ENCODE data around the gene IQSEC1.
"Not testable (repeated sequence)": the region's sequence is repeated elsewhere in the genome, so short reads cannot be mapped to it uniquely, and the experiment has no call there.

Gene IQSEC1

DNA sequence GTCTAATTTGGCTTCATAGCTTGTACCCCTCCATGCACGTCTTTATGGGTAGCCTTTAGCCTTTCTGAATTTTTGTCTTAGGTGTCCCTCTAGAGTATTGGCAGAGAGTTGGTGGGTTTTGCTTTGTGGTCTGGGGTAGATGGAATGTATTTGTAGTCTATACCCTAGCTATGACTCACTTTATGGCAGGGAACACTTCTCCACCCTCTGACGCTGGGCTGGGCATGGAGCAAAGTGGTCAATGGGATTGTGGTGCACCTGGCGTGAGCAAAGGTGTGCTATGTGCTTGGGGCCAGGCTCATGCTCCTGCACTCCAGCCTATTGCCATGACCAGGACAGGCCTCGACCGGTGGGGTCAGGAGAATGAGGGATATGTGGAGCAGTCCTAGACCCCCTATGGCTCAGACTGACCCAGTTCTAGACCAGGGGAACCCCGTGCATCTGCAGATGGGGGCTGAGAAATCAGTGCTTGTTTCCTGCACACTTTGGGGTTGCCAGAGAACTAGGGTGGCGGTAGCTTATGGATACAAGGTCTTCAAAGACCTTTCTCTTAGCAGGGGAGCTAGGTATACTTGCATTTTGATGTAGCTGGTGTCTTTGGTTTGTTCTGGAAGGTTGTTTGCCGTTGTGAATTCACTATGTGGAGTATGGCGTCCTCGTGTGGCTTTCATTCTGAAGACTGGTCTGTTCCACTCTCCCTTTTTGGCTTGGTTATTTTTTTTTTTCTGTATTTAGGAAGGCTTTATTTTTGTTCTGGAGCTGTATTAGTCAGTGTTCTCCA lies 182.4 kb downstream of the IQSEC1 start:
- TF ChIP-seq POLR2A (IDR thresholded peaks at IDR 0.05; ENCODE audit: low read depth, low read length) = no peak
- DNase-seq (ENCODE audit: insufficient read length, low spot score) = no peak
- FAIRE-seq = no peak

DNA sequence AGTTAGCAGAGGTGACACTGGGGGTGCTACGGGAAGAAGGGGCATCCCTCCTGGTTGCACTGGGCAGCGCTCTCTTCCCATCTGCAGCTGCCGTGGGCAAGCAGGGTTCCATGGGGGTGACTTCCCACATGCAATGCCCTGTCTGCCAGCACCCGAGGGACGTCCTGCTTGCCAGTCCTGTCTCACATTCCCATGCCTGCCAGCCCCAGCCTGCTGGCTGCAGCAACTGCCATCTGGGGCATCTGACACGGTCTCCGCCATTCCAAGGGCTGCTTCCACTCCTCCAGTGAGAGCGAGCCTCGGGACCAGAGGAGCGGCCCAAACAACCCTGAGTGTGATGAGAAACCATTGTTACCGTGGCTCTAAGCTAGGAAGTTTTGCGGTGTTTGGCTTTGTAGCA lies 186.5 kb downstream of the IQSEC1 start:
- no peak for TF ChIP-seq POLR2A (IDR thresholded peaks at IDR 0.05; ENCODE audit: low read depth, low read length)
- FAIRE-seq = no peak
- DNase-seq (ENCODE audit: insufficient read length, low spot score) = no peak

DNA sequence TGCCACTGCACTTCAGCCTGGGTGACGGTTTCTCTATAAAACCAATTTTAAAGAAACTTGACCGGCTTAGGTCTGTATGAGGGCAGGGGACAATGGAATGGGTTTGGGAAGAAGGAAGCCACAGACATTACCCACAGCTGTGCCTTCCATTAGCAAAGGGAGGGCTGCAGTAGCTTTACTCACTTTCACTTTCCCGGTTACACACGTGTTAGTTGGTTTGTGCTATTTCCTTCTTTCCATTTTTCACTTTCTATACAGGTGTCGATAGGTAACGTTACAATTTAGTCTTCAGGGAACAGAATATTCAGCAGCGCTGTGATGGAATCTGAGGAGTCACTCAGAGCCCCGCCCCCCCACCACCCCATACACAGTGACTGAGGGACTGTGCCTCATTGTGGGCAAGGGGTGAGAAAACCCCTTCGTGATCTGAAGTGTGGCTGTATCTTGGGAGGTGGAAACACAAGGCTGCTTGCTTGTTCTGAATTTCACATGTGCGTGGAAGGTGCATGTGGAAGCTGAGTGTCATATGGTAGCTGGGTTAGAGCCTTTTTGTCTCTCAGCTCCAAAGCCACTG lies 187.0 kb downstream of the IQSEC1 start:
- DNase-seq (ENCODE audit: insufficient read length, low spot score) = no peak
- no peak for FAIRE-seq
- TF ChIP-seq POLR2A (IDR thresholded peaks at IDR 0.05; ENCODE audit: low read depth, low read length) = no peak

DNA sequence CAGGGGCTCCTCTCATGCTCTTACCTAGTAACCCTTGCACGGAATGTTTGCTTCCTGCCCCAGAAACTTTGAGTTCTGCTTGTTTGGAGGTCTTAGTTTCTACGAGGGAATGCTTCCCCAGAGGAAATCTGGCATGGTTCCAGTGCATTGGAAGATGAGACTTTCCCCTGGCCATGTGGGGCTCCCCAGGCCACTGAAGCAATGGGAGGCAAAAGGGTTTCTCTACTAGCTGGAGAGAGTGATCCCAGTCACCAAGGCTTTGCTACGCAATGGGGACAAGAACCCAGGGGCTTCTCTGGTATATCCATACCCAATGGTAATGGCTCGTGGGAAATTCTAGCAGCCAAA lies 187.7 kb downstream of the IQSEC1 start:
- FAIRE-seq = no peak
- no peak for DNase-seq (ENCODE audit: insufficient read length, low spot score)

DNA sequence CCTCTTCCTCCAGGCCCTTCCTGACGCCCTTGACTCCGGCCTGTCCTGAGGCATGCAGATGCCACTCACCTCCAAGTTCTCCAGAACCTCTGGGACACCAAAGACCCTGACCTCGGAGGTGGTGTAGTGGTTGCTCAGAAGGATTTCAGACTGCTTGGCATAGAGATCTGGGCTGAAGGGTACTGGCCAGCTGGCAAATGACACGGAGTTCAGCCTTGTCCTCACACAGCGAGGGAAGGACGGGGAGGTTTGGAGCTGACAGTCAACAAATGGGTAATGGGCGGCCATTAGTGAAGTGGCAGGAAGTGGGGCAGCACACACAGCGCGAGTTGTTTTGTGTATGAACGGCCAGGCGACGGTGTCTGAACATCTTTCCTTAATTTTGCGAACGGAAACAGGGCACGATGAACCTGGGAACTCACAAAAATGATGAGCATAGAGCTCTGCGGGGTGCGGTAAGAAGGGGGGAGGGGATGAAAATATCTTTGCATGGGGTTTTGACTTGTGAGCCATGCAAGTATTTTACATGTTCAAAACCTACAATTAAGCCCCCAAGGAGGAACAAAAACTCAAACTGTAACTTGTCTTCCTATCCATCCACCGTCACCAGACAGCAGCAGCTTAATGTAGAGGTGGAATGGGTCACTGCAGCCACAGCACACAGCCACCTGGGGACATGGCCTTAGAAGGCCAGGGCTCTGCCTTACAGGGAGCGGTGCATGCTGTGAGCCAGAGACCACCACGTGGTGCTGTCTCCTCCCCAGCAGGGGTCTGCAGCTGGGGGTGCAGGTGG lies 188.2 kb downstream of the IQSEC1 start:
- no peak for FAIRE-seq
- DNase-seq (ENCODE audit: insufficient read length, low spot score) = no peak
- TF ChIP-seq POLR2A (IDR thresholded peaks at IDR 0.05; ENCODE audit: low read depth, low read length) = no peak

More for the DNA sequence above, 187.7 kb downstream of the IQSEC1 start:
- TF ChIP-seq POLR2A (IDR thresholded peaks at IDR 0.05; ENCODE audit: low read depth, low read length) = no peak

DNA sequence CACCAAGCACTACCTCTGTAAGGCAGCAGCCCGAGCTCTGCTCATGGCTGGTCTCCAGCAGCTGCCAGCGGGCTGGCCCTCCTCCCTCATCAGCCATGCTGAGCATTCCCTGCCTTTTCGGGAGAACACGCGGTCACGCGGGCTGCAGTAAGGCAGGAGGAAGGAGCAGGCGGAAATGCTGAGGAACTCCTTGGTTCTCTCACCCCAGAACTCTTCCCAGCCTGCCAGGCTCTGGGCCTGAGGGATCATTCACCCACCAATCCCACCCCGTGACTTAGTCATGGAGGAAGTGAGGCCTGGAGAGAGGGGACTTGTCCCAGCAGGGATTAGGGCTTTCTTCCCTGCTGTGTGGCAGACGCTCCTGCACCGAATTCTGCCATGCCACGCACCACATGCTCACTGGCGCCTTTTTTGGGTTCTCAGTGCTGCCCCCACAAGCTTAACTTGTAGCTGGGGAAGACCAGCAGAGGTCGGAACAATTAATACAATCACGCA lies 189.0 kb downstream of the IQSEC1 start:
- no peak for FAIRE-seq

DNA sequence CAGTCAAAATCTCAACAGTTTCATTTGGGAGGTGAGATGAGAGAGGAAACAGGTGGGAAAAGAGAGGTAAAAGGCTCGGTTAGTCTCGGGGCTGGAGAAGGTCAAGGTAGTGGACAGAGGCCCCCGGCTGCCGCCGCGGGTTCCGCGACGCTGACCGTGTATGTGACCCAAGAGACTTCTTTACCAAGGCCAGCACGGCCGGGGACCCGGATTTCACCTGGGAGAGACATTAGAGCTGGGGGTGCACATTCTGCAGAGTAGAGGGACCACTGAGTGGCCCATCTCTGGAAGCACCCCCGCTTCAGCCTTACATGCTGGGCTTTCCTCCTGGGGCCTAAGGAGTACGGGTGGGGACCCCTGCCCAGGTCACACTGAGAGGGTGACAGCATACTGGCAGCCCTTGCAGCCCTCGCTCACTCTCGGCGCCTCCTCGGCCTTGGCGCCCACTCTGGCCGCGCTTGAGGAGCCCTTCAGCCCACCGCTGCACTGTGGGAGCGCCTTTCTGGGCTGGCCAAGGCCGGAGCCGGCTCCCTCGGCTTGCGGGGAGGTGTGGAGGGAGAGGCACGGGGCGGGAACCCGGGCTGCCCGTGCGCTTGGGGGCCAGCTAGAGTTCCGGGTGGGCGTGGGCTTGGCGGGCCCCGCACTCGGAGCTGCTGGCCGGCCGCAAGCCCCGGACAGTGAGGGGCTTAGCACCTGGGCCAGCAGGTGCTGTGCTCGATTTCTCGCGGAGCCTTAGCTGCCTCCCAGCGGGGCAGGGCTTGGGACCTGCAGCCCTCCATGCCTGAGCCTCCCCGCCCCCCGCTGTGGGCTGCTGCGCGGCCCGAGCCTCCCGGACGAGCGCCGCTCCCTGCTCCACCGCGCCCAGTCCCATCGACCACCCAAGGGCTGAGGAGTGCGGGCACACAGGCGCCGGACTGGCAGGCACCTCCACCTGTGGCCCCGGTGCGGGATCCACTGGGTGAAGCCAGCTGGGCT lies 190.6 kb downstream of the IQSEC1 start:
- TF ChIP-seq POLR2A (IDR thresholded peaks at IDR 0.05; ENCODE audit: low read depth, low read length) = no peak
- DNase-seq (ENCODE audit: insufficient read length, low spot score) (no peak), FAIRE-seq (no peak)

More for the DNA sequence above, 189.0 kb downstream of the IQSEC1 start:
- DNase-seq (ENCODE audit: insufficient read length, low spot score) = no peak
- TF ChIP-seq POLR2A (IDR thresholded peaks at IDR 0.05; ENCODE audit: low read depth, low read length) = no peak

DNA sequence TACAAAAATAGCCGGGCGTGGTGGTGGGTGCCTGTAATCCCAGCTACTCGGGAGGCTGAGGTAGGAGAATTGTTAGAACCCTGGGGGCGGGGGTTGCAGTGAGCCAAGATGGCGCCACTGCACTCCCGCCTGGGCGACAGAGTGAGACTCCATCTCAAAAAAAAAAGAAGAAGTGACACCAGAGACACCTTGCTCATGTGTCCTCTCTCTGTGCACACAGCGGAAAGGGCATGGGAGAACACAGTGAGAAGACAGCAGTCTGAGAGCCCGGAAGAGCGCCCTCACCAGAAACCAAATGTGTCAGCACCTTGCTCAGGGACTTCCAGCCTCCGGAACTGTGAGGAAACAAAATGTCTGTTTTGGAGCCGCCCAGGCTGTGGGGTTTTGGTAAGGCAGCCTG lies 191.4 kb downstream of the IQSEC1 start:
- FAIRE-seq; DNase-seq (ENCODE audit: insufficient read length, low spot score): not testable (repeated sequence)

DNA sequence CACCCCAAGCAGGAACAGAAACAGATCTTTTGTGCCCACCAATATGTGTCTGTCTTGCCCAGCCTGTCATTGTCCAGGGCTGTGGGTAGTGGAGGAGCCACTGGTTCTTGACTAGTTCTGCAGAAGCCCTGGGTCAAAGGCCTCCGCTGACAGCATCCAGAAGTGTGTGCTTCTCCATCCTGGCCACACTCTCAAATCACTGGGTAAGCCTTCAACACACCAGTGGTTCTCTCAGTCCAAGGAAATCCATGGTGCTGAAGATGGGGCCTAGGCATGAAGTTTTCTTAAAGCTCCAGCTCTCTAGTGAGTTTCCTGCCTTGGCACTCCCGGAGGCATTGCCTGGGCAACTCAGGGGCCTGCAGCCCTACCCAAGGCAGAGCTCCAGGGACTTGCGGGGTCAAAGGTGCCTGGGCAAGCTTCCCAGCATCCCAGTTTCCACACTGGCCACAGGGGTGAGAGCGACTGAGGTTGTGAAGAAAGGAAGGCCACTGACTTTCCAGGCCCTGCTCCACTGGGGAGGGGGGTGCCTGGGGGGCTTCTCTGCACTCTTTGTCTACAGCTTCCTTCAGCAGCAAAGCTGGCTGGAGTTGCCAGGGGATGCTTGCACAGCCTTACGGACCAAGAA lies 193.9 kb downstream of the IQSEC1 start:
- no peak for TF ChIP-seq POLR2A (IDR thresholded peaks at IDR 0.05; ENCODE audit: low read depth, low read length)
- DNase-seq (ENCODE audit: insufficient read length, low spot score) (no peak), FAIRE-seq (no peak)

DNA sequence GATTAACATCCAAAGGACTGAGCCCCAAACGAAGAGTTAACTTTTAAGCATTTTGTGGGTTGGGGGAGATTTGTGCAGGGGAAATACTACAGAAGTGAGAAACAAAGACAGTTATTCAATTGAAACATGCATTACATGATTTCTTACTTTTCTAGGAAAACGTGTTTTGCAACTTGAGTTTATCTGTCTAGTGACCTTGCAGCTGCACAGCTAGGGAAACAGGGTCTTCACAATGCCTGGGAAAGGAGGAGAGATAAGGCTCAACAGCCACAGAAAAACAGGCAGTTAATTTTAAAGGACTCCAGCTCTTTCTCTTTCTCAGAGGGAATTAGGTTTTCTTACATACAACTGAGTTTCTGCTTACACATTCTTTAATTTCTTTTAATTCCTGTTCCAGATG lies 194.5 kb downstream of the IQSEC1 start:
- not testable (repeated sequence) for DNase-seq (ENCODE audit: insufficient read length, low spot score); FAIRE-seq

DNA sequence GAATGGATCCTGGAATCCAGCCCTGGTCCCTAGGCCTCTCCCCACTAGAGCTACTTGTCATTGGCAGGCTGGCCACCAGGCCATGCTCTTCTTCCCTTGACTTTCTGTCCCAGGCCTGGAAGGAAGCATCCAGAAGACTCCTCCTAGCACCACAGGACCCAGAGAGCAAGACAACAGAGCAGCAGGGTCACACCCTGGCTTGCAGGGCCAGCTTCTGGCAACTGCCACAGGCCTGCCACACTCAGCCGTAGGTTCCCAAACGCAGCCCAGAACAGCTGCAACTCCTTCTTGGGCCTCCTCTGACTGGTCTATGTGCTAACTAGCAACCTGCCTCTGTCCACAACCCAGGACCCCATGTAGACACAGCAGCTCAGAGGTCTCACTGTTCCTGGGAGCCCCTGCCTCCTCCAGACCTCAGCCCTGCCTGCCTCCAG lies 195.1 kb downstream of the IQSEC1 start:
- DNase-seq (ENCODE audit: insufficient read length, low spot score) (no peak), FAIRE-seq (no peak)
- TF ChIP-seq POLR2A (IDR thresholded peaks at IDR 0.05; ENCODE audit: low read depth, low read length) = no peak

DNA sequence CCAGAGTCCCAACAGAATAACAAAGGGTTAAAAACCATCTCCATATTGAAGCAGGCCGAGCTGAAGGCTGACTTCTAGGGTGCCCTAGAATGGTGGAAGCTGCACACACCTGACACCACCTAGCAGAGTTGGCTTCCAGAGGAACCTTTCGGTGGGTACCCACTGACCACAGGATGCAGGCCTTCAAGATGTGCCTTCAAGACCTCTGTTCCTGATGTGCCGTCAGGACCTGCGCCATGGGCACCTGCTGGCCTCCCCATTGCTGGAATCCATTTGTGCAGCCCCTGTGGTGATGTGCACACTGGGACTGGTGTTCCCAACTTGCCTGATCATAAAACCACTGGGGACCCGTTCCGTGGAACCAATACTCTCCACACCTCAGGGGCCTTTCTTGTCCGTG lies 196.2 kb downstream of the IQSEC1 start:
- DNase-seq (ENCODE audit: insufficient read length, low spot score) (no peak), FAIRE-seq (no peak)

More for the DNA sequence above, 196.2 kb downstream of the IQSEC1 start:
- no peak for TF ChIP-seq POLR2A (IDR thresholded peaks at IDR 0.05; ENCODE audit: low read depth, low read length)

Measured in H54 (cell line).